Activated CD8-positive, alpha-beta memory T cell treated with anti-CD3 and anti-CD28 coated beads, Interleukin-2, amount 50 U/mL, for 4 hours (primary cell): Measurements from ENCODE around the gene ZNF554.
"Not testable (repeated sequence)": the region's sequence is repeated elsewhere in the genome, so short reads cannot be mapped to it uniquely, and the experiment has no call there.

ENCODE experiments used
- DNase-seq: peaks from one replicate; pipeline ENCODE4 v3.0.0-alpha.2; 2020

Gene ZNF554

DNA sequence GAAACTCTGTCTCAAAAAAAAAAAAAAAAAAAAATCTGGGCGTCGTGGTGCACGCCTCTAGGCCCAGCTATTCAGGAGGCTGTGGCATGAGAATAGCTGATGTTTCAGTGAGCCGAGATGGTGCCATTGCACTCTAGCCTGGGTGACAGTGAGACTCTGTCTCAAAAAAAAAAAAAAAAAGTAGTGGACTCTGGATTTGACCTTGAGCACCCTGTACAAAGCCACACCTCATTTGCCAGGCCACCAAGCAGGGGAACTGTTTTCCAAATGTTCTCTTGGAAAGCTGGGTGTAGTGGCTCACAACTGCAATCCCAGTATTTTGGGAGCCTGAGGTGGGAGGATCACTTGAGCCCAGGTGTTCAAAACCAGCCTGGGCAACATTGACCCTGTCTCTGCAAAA is 17.8 kb downstream of the ZNF554 start:
- no peak for DNase-seq

- peak; percentile 98 for DNase-seq
These were observed 21.4 kb downstream of the ZNF554 start, which contains the start of gene ZNF555 for GRCh38 chr19:2840794-2841791. Gene ZNF555 (plus strand): TSS chr19:2841475. CDS start chr19:2841573, 98 bp downstream.

DNA sequence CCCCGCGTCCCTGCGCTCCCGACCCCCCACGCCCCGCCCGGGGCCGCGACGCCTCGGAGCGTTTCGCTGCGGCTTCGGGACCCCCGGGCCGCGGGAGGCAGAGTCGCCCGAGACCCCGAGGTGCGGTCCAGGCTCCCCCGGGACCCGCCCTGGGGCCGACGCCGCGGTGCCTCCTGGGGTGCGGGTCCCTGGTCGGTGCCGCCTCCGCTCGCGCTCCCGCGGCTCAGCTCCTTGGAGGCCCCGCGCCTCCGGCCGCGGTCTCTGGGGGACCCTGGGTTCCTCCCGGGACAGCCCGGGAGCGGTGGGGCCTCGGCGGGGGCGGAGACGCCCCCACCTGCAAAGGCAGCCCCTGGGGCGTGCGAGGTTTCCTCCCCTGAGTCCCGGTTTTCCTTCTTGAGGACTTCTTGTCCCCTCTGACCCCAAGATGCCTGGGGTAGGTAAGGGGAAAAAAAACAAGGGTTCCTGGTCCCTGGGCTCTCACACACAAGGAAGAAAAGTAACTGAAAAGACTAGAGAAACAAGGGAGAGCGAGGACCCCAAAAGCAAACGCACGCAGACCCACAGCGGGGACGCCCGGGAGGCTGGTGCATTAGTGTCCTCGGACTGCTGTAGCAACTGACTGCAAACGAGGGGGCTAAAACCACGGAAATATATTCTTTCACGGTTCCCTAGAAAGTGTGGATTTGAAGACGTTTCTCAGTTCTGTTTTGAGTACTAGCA is 22.3 kb downstream of the ZNF554 start:
- no peak for DNase-seq

- DNase-seq, result no peak
These were observed 25.4 kb downstream of the ZNF554 start for GRCh38 chr19:2845107-2845506.

DNA sequence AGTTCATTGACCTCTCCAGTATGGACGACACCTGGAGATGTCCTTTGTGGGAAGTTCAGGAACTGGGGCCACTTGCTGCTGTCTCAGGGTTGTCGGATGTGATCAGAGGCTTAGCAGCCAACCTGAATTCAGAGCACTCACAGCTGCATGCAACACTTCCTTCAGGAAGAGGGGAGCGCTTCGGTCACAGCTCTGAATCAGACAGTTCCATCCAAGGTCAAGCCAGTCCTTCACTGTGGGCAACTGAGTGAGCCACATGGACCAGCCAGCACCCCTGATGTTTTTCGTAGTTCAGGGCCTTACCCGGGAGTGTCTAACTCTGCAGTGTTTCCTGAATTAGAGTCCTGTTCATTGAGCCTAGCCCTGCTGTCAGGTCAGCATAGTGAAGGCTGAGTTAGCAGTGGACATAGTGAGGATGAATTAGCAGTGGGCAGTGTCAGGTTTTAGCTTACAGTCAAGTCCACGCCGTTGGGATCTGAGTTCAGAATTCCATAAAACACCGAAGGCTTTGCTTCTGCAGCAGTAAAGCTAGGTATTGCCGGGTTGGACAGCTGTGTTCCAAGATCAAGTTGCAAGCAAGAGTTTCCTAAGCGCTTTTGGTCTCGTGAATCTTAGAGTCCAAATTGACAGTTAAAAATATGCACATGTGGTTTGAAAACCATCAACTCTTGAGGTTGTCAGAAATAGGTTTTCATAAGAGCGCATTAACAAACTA is 26.7 kb downstream of the ZNF554 start:
- DNase-seq, result no peak

DNA sequence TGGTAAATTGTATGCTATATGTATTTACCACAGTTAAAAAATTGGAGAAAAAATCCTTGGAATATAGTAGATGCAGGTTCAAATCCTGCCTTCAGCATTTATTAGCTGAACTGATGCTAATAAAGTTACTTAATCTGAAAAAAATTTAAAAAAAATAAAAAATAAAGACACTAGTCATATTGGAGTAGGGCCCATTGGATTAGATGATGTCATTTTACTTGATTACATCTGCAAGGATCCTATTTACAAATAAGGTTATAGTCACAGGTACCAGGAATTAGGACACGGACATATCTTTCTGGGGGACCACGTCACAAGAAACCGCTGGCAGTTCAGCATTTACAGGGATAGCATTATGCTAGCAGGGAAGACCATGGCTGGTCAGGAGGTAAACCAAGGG is 27.8 kb downstream of the ZNF554 start:
- DNase-seq, result no peak

DNA sequence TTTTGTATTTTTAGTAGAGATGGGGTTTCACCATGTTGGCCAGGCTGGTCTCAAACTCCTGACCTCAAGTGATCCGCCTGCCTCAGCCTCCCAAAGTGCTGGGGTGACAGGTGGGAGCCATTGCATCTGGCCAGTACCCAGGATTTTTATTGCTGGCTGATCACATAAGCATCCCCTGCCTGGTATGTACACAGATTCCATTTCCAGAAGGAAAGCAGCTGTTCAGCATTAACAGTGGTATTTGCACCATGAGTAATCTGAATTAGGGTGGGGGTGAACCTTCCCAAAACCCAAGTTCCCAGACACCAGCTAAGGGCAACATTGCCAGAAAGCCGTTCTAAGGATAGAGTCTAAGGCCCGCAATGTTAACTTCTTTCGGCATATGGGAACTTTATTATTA is 28.9 kb downstream of the ZNF554 start:
- no peak for DNase-seq

DNA sequence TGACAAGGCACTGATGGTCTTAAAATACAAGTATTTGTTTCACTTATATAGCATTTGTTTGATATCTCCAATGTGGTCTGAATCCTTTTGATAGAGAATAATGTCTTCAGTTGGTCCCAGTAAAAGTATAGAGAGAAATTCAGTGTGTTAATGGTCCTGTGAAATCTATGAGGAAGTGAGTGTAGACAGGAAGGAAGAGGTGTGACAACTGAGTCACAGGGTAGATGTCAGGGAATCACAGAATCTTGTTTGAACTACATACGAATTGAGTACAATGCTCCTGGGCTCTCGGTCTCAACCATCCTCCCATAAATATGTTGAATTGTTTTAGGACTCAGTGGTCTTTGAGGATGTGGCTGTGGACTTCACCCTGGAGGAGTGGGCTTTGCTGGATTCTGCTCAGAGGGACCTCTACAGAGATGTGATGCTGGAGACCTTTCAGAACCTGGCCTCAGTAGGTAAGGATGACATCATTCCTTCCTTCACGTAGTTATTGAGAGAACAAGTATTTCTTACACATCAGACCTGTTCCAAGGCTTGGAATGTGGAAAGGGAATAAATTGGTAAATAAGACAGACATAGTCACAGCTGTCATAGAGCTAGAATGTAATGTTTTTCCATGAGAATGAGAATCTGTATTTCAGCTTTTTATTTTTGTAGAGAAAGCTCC is 30.7 kb downstream of the ZNF554 start:
- no peak for DNase-seq

DNA sequence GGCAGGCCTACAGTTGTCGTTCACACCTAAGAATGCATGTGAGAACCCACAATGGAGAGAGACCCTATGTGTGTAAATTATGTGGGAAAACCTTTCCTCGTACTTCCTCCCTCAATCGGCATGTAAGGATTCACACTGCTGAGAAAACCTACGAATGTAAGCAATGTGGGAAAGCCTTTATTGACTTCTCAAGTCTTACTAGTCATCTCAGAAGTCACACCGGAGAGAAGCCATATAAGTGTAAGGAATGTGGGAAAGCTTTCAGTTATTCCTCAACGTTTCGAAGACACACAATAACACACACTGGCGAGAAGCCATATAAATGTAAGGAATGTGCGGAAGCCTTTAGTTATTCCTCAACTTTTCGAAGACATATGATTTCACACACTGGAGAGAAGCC is 32.9 kb downstream of the ZNF554 start:
- DNase-seq, result no peak

- DNase-seq, result no peak
These were observed 33.4 kb downstream of the ZNF554 start for GRCh38 chr19:2853015-2853606.

- no peak for DNase-seq
These were observed 35.2 kb downstream of the ZNF554 start for GRCh38 chr19:2854849-2855248.

GRCh38 chr19:2856457-2857050 is 36.9 kb downstream of the ZNF554 start:
- no peak for DNase-seq

DNA sequence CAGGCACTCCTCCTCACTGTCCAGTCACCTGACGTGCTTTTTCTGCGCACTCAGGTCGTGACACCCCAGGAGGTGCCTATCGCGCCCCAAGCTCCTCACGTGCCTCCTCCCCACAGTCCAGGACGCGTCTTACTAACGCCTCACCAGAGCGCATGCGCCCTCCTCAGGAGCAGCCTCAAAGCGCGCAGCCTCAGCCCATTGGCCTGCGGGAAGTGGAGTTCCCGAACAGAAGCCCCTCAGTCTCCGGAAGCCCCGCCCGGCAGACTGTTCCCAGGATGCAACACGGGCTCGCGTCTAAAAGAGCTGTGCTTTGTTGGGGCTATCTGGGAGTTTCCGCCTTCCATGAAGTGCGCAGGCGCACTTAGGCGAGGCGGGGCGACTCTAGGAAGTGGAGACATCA is 39.2 kb downstream of the ZNF554 start:
- DNase-seq, result no peak

GRCh38 chr19:2863816-2864215 is 44.1 kb downstream of the ZNF554 start:
- DNase-seq, result no peak

DNA sequence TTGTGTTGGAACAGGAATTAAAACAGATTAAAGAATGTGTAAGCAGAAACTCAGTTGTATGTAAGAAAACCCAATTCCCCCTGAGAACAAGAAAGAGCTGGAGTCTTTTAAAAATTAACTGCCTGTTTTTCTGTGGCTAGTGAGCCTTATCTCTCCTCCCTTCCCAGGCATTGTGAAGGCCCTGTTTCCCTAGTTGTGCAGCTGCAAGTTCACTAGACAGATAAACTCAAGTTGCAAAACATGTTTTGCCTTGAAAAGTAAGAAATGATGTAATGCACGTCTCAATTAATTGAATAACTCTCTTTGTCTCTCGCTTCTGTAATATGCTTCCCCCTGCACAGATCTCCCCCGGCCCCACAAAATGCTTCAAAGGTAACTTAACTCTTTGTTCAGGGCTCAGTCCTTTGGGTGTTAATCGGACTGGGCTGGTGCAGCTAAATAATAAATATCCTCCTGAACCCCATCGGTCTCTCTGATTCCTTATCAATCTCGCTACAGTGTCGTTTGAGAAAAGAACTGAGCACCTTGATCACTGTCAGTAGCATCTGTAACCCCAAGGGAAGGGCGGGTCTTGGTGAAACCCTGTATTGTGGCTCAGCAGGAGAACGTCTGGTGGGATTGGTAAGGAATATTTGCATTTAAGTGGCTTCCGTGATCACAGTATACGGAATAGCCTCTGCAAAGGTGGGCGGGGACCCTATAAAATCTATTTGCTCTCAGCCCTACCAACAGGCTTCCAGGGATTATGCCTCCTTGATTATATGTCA is 45.8 kb downstream of the ZNF554 start:
- DNase-seq, result no peak

GRCh38 chr19:2866495-2867024 is 46.9 kb downstream of the ZNF554 start:
- DNase-seq, result no peak

GRCh38 chr19:2867025-2867991 is 47.6 kb downstream of the ZNF554 start, which contains the start of gene ZNF556:
Gene ZNF556 (plus strand): TSS chr19:2867335. CDS start chr19:2867422, 87 bp downstream.
- DNase-seq, result no peak

GRCh38 chr19:2869618-2870017 is 50.0 kb downstream of the ZNF554 start:
- no peak for DNase-seq

GRCh38 chr19:2872175-2872574 is 52.5 kb downstream of the ZNF554 start:
- not testable (repeated sequence) for DNase-seq
